Stimulated activated CD4-positive, alpha-beta T cell treated with anti-CD3 and anti-CD28 coated beads, Interleukin-15, amount 100 ng/mL, for 1 hour (primary cell): ENCODE results near the gene C20orf144.

Experiments used
- DNase-seq, 2 donors: peaks; one replicate each; pipeline ENCODE4 v3.0.0-alpha.2; 2020; ENCODE audit warnings: low read depth in 1 of 2, low spot score in 1 of 2

Gene C20orf144

DNA sequence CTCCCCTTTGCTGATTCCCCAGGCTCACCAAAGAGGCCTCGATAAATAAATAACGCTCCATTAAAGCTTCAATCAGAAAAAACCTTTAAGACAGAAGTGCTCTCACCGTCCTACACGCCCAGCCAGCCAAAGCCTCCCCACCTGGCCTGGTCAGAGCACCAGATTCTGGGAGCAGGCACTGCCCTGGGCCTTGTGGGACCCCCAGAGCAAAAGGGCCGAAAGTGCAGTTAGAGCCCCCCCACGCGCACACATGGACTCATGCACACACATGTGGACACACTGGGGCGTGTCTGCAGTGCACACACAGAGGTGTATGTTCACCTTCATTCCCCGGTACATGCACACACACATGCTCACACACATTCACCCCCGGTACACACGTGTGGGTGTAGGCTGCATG is 14.0 kb downstream of the C20orf144 start:
- DNase-seq = no peak

DNA sequence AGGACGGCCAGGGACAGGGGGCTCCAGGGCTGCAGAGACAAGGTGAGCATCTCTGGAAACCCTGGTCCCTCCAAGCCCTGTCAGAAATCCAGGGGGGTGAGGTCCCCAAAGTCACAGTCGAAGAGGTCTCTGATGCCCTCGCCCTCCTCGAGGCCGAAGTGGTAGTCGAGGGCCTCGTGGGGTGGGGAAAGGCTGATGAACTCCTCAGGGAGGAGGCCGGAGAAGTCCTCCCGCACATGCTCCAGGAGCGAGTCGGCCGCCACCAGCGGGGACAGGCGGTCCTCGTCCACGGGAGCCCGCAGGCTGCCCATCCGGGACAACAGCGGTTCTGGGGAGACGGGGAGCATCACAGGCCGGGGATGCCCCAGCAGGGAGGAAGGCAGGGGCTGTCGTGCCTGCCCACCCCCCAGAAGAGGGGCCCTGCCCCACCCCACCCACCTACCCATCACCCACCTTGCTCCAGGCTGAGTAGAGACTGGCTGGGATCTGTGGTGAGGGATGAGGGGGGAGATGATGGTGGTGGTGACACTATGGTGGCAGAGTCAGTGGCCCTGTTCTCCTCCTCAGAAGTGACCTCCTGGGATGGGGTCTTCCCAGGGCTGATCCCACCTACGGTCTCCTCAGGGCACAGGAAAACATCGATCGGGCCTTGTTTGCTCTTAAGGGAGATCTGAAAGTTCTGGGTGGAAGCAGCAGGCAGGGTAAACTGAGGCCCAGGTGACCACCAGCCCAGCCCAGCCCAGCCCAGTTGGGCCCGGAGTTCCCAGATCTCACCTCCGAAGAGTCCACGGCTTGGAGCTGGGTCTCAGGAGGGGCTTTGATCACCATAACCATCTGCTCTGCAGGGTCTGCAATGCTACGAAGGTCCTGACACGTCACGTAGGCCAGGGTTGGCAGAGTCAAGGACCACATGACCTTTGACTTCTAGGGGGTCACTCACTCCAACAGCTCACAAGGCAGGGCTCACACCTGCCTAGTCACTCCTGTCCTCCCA is 14.8 kb downstream of the C20orf144 start:
- no peak for DNase-seq

DNA sequence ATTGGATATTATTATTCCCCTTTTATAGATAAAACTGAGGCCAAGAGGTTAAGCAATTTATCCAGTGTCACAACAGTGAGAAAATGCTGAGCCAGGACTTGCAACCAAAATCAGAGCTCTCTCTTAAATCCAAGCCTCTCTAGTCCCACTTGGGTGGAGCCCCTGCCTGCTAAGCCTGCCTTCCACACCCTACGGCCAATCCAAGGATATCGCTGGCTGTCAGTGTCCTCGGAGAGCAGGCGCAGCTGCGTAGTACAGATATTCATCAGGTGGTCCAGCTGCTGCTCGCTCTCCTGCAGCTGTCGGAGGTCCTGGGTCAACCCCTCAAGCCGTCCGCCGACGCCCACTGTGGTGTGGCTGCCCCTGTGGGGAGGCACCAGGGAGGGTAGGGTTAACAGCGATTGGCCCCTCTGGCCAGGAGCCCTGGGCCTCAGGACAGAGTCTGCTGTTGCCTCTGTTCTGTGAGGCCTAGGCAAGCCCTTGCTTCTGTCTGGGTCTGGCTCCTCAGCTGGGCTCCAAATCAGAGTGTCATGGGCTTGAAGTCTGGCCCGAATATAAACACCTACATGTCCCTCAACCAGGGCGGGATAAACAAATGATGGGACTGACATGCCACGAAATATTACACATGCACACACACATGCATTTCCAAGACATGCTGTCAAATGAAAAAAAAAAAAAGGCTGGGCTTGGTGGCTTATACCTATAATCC is 16.0 kb downstream of the C20orf144 start:
- no peak for DNase-seq

DNA sequence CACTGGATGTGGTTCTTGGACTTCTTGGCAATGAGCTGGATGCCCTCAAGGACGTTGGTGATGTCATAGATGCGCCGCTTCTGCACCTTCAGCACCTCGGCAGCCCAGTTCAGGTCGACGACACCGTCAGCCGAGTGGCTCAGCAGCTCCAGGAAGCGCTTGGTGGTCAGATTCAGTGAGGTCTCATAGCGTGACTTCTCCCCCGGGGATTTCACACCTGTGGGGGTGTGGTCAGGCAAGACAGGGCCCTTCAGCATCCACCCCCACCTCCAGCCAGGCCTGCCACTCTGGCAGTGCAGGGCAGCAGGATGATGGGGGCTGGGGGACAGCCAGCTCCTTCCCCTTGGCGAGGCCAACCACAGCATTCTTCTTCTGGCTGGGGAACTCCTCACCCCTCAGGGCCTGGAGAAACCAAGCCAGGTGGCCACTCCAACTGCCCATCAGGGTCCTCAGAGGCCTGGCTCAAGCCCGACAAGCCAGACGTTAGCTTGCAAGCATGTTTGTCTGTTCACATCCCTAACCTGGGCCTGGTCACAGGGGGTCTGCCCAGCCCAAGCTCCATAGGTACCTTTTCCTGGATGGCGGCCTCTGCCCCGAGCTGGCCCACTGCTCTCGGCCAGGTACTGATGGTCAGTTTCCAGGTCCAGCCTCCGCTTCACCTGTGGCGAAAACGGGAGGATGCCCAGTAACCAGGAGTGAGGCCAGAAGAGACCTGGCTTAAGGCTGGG is 17.8 kb downstream of the C20orf144 start:
- no peak for DNase-seq

DNA sequence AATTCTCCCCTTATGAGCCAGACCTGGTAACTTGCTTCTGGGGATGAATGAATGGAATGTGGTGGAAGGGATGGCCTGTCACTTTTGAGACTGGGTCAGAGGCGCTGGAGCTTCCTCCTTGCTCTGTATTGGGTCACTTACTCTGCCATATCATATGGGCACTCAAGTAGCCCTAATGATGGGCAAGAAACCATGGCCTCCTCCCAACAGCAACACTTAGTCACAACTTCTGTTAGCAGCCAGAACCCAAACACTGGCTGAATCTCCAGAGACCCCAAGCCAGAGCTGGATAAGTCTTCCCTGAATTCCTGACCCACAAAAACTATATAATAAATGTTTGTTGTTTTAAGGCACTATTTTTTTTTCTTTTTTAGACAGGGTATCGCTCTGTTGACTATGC is 18.6 kb downstream of the C20orf144 start:
- DNase-seq = no peak

DNA sequence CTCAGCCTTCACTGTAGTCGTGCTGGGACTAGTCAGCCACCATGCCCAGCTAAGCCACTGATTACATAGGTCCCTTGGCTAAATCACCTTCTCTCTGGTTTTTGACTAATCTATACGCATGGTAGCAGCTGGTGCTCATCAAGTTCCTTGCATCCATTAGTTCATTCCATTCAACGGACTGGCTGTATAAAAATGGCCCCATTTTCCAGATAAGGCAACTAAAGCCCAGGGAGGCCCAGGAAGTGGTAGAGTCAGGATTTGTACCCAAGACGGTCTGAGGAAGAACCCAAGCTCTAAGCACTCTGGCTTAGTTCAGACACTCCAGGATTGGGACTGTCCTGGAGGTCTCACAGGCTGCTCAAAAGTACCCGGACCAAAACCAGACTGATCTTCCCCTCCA is 19.2 kb downstream of the C20orf144 start:
- no peak for DNase-seq

DNA sequence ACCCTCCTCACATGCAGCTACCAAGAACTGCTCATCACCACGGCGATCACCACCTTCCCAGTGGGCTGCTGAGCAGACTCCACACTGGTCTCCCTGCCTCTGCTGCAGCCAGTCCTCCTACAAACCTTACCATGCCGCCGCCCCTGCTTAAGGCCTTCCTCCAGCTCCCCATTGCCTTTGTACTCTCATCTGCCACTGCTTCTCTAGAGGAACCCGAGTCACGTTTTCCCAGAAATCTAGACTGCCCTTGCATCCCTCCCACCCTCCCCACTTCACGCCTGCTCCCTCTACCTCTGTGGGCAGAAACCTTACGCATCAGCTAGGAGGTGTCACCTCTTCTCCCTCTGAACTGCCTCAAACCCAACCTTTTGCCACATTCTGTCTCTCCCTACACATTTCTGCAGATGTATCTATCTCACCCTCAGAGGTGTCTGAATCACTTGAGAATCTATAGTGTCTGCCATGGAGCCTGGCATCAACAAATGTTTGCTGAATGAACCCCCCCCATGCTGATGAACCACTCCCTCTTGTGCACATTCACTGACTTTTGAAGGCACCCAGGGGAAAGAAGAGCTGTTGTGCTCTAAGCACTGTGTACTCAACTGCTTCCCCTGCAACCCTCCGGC is 19.7 kb downstream of the C20orf144 start:
- DNase-seq = no peak

DNA sequence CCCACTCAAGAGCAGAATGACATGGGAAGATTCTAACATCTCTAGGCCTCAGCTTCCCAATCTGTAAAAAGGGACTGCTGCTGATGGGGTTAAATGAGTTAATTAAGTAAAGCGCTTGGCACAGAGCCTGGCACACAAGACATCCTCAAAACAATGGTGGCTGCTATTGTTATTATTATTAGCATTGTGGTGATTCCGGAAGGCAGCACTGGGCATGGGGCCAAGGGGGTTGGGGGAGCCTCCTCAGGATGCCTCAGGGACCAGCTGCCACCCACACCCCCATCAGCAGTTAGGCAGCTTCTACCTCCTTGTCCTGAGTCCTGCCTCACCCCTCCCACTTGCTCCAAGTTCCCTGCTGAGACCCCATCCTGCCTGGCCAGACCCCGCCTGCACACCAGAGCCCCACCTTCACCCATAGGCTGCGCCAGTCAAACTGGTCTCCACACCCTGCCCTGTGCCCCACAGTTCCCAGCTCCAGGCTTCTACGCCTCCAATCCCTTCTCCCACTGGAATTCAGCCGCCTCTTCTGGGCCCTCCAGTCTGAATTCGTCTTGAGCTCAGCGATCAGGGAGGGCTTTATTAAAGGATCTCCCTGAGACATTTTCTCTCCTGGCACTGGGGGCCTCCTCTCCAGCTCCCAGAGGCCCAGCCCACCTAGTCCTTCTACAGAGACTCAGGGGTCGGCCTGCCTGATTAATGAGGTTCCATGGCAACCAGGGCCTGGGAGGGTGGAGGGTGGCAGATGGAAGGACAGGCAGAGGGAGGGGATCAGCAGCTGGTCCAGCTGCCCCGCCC is 22.6 kb downstream of the C20orf144 start:
- no peak for DNase-seq

DNA sequence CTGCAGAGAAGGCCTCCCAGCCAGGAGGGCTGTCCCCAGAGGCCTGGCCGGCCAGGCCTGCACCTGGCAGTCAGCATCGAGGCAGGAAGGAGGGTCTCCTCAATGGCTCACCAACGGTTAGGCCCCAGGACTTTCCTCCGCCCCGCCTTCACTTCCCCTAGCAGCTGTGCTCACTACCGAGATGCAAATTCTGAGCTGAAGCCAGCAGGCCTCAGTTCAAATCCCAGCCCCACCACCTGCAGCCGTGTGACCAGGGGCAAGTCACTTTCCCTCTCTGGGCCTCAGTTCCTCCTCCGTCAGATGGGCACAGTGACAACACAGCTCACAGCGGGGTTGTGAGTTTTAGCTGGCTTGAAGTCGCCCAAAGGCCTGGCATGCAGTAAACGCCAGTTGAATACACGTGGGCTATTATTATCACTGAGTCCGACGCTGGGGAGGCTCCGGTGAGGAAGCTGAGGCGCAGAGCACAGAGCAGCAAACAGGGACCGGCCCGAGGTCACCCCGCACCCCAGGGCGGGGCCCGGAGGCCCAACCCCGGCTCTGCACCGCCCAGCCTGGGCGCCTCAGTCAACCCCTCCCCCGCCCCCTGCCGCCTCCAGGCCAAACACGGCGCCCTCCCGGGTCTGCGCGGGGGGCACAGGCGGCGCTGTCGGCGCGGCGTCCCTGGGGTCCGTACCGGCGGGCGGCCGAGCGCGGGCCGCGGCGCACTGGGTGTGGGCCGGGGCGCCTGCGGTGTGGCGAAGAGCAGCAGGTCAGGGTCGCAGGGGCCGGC is 23.4 kb downstream of the C20orf144 start:
- DNase-seq = peak in 1 of 2 donors; percentile 51

DNA sequence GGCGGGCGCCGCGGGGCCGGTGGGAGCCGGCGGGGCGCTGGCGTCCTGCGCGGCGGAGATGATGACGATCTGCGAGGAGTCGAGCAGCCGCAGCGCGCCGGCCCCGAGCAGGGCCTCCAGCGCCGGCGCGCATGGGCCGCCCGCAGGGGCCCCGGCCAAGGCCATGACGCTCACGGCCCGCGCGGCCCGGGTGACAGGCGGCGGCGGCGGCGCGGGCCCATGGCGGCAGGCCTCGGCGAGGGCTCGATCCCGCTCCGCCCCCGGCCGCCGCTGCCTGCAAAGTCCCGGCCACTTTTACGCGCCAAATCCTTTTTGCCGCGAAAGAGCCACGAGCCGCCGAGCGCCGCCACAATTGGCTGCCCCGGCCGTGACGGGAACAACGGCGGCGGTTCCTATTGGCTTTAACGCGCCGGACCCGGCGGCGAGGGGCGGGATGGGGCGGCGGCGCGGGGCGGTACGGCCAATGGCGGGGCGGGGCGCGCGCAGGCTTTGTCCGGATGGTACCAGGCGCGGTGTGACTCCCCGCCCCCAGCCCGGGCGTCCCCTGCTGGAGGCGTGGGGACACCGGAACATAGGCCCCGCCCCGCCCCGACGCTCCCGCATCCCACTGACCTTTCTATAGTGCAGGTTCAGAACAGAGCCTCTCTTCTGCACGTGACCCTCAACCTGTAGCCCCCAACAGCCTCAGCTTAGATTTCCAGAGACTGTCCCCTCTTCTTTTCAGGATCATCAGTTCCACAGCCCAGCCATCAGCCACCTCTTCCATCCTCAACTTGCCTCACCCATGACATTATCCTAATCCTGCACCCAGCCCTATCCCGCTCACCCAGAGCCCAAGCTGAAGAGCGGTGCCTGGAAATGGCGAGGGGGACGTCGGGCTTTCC is 24.2 kb downstream of the C20orf144 start, which contains the start of gene E2F1:
Gene E2F1 (minus strand): TSS at position 286 of the 884 bp plus-strand sequence. CDS start 121 bp downstream, at position 165.
- DNase-seq = peak; percentile 87 to 94

DNA sequence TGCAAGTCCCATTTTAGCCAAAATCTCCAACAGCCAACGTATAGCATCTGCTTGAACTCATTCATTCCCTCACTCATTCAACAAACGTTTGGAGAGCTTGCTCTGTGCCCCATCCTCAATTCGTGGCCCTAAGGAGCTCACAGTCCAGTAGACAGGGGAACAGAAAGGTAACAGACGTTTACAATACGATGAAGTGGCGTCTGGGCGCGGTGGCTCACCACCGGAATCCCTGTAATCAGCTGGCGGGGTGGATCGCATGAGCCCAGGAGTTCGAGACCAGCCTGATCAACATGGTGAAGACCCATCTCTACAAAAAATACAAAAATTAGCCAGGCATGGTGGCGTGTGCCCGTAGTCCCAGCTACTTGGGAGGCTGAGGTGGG is 24.8 kb downstream of the C20orf144 start:
- no peak for DNase-seq

DNA sequence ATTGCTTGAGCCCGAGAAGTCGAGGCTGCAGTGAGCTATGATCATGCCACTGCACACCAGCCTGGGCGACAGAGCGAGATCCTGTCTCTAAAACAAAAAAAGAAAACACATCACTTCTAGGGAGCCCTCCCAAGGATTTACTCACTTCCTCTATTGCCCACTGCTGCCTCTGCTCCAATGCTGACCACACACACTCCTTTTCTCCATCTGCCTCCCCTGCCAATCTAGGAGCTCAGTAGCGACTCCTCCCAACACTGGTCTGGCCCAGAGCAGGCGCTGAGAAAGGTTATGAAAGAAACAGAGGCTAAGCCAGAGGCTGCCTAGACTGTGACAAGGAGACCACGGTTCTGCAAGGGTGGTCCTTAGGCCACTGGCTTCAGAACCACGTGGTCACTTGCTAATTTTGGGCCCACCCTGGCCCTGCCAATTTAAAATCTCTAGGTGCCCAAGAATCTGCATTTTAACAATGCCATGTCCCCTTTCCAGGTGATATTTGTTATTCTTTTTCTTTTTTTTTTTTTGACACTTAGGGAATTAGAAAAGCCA is 25.3 kb downstream of the C20orf144 start:
- DNase-seq = no peak

DNA sequence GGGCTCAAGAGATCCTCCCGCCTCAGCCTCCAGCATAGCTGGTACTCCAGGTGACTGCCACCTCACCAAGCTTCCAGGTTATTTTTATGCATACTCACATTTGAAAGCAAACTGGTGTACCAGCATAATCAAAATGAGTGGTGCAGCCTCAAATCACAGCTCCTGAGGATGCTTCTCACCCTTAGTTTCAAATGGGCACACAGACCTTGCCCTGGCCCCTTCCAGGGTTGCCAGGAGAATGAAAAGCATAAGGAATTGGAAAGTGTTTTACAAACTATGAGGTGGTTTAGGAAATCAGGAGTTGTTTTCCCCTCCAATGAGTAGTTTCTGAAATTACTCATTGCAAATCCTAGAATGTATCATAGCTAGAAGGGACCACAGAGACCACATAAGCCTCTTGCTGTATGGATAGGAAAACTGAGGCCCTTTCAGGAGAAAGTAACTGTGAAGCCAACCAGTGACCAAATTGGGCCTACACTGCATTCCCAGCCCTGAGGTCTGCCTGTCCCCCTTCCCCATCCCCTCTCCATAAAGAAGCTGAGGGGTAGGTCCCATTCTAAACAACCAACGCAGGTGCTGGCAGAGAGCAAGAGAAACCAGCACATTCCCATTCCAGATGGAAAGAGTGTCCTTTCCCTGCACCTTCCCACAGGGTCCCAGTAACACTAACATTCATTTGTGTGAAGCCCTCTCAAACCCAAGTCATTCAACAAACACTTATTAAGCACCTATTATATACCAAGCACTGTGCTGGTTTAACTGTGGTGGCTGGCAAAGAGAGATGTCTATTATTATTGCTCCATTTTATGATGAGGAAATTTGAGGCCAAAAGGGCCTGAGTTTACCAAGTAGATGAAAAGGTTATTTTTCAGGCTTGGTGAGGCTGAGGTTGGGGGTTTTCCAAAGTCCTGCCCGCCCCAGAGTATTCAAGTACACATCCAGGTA is 26.1 kb downstream of the C20orf144 start:
- DNase-seq = no peak

DNA sequence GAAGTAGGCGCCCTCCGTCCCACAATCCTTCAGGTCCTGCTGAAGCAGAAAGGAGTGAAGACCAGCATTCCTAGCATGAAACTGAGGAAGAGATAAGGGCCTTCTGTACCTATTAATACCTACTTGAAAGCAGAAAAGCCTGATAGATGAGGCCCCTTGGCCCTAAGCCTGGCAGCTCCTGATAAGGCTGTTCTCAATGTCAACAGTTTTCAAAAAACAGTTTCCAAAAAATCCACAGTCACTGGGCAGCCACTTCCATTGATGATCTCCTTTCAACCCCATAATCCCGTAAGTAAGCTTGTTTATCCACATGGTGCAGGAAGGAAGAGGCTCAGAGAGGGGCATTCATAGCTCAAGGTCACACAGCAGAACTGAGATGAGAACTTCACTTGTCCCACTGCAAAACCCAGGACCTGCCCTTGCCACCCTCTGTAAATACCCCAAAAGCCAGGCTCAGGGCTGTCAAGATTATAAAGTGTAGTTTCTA is 26.9 kb downstream of the C20orf144 start:
- DNase-seq = no peak

DNA sequence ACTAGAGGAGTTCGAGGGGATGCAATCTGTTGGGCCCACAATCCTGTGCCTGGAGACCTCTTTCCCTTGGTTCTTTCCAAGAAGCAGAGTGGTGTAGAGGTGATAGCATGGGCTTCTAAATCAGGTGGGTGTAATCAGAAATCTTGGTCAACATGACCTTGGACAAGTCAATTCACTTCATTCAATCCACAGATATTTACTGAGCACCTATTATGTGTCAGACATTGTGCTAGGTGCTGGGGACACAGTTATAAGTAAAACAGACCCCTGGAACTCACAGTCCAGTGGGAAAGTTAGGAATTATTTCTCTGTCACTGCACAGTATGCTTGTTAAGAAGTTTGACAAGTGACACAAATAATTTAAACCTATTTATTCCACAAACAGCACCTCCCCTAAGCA is 27.4 kb downstream of the C20orf144 start:
- DNase-seq = no peak

DNA sequence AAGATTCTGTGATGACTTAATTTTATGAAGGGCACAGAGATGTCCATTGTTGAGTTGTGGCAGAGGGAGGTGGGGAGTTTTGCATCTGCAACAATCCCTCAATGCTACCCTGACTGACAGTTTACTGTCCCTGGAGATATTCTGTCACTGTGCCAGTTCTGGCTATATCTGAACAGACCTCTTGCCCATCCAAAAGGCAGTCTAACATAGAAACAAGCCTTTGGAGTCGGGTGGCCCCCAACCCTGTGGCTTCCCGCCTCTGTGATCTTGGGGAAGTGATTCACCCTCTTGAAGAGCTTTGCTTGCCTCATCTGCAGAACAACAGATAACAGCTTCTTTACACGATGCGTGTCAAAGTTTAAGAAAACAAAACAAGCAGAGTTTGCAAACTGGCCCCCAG is 27.8 kb downstream of the C20orf144 start:
- DNase-seq = peak in 1 of 2 donors; percentile 31

DNA sequence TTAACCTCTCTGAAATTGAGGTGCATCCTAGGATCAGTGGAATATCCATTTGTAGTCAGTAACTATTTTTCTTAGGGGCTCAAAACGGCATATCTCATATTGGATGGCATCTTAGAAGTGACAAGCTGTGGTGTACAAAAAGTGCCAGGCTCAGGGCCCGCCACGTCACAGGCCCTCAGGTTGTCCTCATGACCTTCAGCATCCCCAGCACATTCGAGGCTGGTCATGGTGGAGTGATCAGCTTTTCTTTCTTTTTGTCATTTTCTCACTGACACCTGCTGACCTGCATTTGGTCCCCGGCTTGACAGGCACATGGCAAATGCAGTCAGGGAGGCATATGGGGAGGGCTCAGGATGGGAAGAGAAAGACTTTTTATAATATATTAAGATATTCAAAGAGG is 31.2 kb downstream of the C20orf144 start:
- no peak for DNase-seq
